Measurements from ENCODE around the gene TTC39A. TPM values are rescaled to one million over a fixed set of nuclear protein-coding genes. Genes with fewer than 3 reads are reported as not detected.

Gene TTC39A
- total and polyA plus RNA-seq, 2 donors (not counting 1 experiment from before 2014, with no cell fraction given): not detected

DNA sequence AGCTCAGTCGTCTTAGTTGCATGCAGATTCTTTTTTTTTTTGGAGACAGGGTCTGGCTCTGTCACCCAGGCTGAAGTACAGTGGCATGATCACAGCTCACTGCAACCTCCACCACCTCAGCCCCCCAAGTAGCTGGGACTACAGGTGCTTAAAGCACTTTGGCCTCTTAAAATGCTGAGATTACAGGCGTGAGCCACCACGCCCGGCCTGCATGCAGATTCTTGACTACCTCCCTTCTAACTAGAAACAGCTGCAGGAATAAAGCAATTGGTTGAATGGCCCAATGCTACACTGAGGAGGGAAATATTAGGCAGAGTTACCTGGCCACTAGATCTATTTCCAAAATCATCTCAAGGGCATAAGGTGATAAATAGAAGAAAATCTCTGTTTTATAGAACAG is 29.5 kb upstream of the TTC39A start:
- POLR2A ChIA-PET: no interaction called here
- no peak overlapping the region for H3K4me3 Mint-ChIP-seq

DNA sequence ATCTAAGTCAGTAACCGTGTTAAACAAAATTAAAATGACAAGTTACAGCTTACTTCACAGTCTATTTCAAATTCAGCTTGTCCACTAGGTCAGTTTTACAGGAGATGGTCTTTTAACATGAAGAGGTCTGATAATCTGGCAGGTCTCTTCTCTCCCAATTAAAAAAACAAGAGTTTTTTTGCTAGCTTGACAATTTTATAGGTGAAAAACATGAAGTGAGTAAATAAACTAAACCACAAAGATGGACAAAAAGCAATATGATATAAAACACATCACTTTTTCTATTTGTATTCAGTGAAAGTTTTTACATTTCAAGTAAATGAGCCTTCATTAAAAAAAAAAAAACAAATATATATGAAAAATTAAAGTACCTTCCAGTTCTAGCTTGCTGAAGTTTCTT is 25.0 kb upstream of the TTC39A start:
- Histone ChIP-seq H3K9me3 (ENCODE audit: control extremely low read depth in 1 of 3, control insufficient read depth in 2 of 3, insufficient read depth in 1 of 3, low read length in 2 of 3) (no peaks in the 10 kb centered on the region), H3K27me3 (replicated peaks in 1 of 4; ENCODE audit: control extremely low read depth in 1 of 4, control insufficient read depth in 3 of 4, insufficient read depth in 4 of 4, low read length in 3 of 4) (no peaks in the 10 kb centered on the region), H3K9ac (ENCODE audit: low read length) (no peak overlapping the region), H3K36me3 (replicated peaks in 1 of 2; ENCODE audit: control extremely low read depth in 1 of 2, control insufficient read depth in 1 of 2, extremely low read depth in 1 of 2, insufficient read depth in 2 of 2, low read length in 1 of 2) (peaks cover 4 to 41% of the 10 kb centered on the region in 2 experiments), H3K4me3 (ENCODE audit: control extremely low read depth in 1 of 5, extremely low read depth in 1 of 5, insufficient read depth in 1 of 5, low read depth in 2 of 5, low read length in 4 of 5) (no peak overlapping the region), H3K4me1 (ENCODE audit: control insufficient read depth in 2 of 2, insufficient read depth in 2 of 2, low read length in 2 of 2) (no peaks in the 10 kb centered on the region), H3K4me2 (replicated peaks; ENCODE audit: low read depth, low read length, poor library complexity, severe bottlenecking) (no peak overlapping the region), H3K27ac (ENCODE audit: low read length in 2 of 2) (no peak overlapping the region), H4K20me1 (ENCODE audit: control insufficient read depth, insufficient read depth, low read length, poor library complexity, severe bottlenecking) (no peaks in the 10 kb centered on the region), H2AFZ (ENCODE audit: insufficient read depth, low read depth, low read length, poor library complexity, severe bottlenecking) (no peak overlapping the region), H3K79me2 (ENCODE audit: control insufficient read depth, insufficient read depth, low read length) (no peaks in the 10 kb centered on the region)
- no peak for TF ChIP-seq EZH2 (IDR thresholded peaks at IDR 0.05; ENCODE audit: borderline replicate concordance, insufficient read depth, low read depth, low read length, poor library complexity, severe bottlenecking)
- TF ChIP-seq, protein P1, sequence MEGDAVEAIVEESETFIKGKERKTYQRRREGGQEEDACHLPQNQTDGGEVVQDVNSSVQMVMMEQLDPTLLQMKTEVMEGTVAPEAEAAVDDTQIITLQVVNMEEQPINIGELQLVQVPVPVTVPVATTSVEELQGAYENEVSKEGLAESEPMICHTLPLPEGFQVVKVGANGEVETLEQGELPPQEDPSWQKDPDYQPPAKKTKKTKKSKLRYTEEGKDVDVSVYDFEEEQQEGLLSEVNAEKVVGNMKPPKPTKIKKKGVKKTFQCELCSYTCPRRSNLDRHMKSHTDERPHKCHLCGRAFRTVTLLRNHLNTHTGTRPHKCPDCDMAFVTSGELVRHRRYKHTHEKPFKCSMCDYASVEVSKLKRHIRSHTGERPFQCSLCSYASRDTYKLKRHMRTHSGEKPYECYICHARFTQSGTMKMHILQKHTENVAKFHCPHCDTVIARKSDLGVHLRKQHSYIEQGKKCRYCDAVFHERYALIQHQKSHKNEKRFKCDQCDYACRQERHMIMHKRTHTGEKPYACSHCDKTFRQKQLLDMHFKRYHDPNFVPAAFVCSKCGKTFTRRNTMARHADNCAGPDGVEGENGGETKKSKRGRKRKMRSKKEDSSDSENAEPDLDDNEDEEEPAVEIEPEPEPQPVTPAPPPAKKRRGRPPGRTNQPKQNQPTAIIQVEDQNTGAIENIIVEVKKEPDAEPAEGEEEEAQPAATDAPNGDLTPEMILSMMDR (IDR thresholded peaks at IDR 0.05): no peak
- ATAC-seq (ENCODE audit: low read depth) (no peak), DNase-seq (no peak)
- Mint-ChIP-seq H3K27me3 (no peaks in the 10 kb centered on the region), H3K4me3 (no peak overlapping the region), H3K27ac (no peak overlapping the region), H3K9me3 (ENCODE audit: insufficient read depth) (no peaks in the 10 kb centered on the region), H3K4me1 (no peaks in the 10 kb centered on the region)
- no CpG with 5 or more reads among the region's 1 CpG for WGBS (ENCODE audit: insufficient coverage)
- ChIA-PET CTCF (no interaction called here), POLR2A (no interaction called here)
- intact Hi-C loops (cut with micrococcal nuclease): no loop called here

More for the DNA sequence above, 29.5 kb upstream of the TTC39A start:
- no peaks in the 10 kb centered on the region for H3K27me3 ChIP-seq (replicated peaks in 1 of 4; ENCODE audit: control extremely low read depth in 1 of 4, control insufficient read depth in 3 of 4, insufficient read depth in 4 of 4, low read length in 3 of 4)
- H3K9ac ChIP-seq (ENCODE audit: low read length): no peak overlapping the region
- CTCF ChIA-PET: no interaction called here
- H2AFZ ChIP-seq (ENCODE audit: insufficient read depth, low read depth, low read length, poor library complexity, severe bottlenecking): no peak overlapping the region
- WGBS (ENCODE audit: insufficient coverage): 100% methylated on average over 3 of the region's 4 CpGs
- TF ChIP-seq, protein P1 (IDR thresholded peaks at IDR 0.05): no peak
- TF ChIP-seq EZH2 (IDR thresholded peaks at IDR 0.05; ENCODE audit: borderline replicate concordance, insufficient read depth, low read depth, low read length, poor library complexity, severe bottlenecking): no peak
- no peaks in the 10 kb centered on the region for H3K9me3 ChIP-seq (ENCODE audit: control extremely low read depth in 1 of 3, control insufficient read depth in 2 of 3, insufficient read depth in 1 of 3, low read length in 2 of 3)
- H3K79me2 ChIP-seq (ENCODE audit: control insufficient read depth, insufficient read depth, low read length): no peaks in the 10 kb centered on the region
- H3K36me3 ChIP-seq (replicated peaks in 1 of 2; ENCODE audit: control extremely low read depth in 1 of 2, control insufficient read depth in 1 of 2, extremely low read depth in 1 of 2, insufficient read depth in 2 of 2, low read length in 1 of 2): peaks cover 15 to 56% of the 10 kb centered on the region in 2 experiments
- Mint-ChIP-seq H3K27me3 (no peaks in the 10 kb centered on the region), H3K9me3 (ENCODE audit: insufficient read depth) (no peaks in the 10 kb centered on the region), H3K4me1 (no peaks in the 10 kb centered on the region), H3K27ac (no peak overlapping the region)
- ATAC-seq (ENCODE audit: low read depth) (no peak), DNase-seq (no peak)
- intact Hi-C loops (cut with micrococcal nuclease): no loop called here
- H3K4me2 ChIP-seq (replicated peaks; ENCODE audit: low read depth, low read length, poor library complexity, severe bottlenecking): no peak overlapping the region
- no peak overlapping the region for H3K27ac ChIP-seq (ENCODE audit: low read length in 2 of 2)
- H3K4me1 ChIP-seq (ENCODE audit: control insufficient read depth in 2 of 2, insufficient read depth in 2 of 2, low read length in 2 of 2): no peaks in the 10 kb centered on the region
- no peak overlapping the region for H3K4me3 ChIP-seq (ENCODE audit: control extremely low read depth in 1 of 5, extremely low read depth in 1 of 5, insufficient read depth in 1 of 5, low read depth in 2 of 5, low read length in 4 of 5)
- H4K20me1 ChIP-seq (ENCODE audit: control insufficient read depth, insufficient read depth, low read length, poor library complexity, severe bottlenecking): no peaks in the 10 kb centered on the region
